ENCODE measurements around the gene MSLN. TPM values are rescaled to one million over a fixed set of nuclear protein-coding genes. Genes with fewer than 3 reads are reported as not detected.
"Not testable (repeated sequence)": the region's sequence is repeated elsewhere in the genome, so short reads cannot be mapped to it uniquely, and the experiment has no call there.

Gene MSLN
- polyA plus RNA-seq = 1 to 10 TPM in 1 of 2 donors, under 1 TPM in 1; 0.87 to 3.7 TPM

DNA sequence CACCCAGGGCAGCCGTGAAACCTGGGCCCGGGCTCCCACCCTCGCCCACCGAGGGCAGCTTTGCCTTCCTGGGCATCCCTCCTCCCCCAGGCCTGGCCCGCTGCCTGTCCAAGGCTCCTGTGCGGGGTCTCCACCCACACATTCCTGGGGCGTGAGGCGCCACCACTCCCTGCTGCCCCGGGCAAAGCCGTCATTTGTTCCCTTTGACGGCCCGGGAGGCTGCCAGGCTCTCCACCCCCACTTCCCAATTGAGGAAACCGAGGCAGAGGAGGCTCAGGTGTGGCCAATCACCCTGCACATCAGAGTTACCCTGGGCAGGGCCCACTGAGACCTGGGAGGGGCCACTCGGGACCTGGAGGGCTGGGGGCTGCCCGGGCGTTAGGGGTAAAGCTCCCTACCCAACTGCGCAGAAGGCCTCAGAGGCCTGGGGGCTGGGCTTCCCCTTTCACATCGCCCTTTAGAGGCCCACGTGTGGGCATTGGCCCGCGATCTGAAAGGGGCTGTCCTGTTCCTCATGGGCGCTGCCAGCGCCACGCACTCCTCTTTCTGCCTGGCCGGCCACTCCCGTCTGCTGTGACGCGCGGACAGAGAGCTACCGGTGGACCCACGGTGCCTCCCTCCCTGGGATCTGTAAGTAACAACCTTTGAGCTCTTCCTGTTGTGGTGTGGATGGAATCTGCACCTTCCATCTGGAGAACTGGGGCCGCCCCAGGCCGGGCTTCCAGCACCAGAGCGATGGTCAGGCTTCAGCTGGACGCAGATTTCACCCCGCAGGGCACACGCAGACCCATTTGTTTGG is at the start of gene MSLN:
Gene MSLN, plus strand, starts transcription at position 190 of the 799 bp plus-strand sequence. CDS start 1,947 bp downstream, outside the sequence.
- Histone ChIP-seq H3K27ac (ENCODE audit: low read depth in 2 of 2, low read length in 1 of 2) (peak within 1 kb of the TSS; percentile 50 to 59), H3K36me3 (ENCODE audit: control insufficient read depth in 2 of 2, insufficient read depth in 2 of 2, low read length in 1 of 2) (no peaks in the 10 kb centered on the region), H3K4me3 (ENCODE audit: low read depth in 1 of 2, low read length in 2 of 2) (no peak within 1 kb of the TSS), H3K27me3 (ENCODE audit: control insufficient read depth in 1 of 2, insufficient read depth in 2 of 2, low read length in 2 of 2) (no peaks in the 10 kb centered on the region), H3K9me3 (ENCODE audit: control insufficient read depth in 2 of 2, insufficient read depth in 1 of 2, low read depth in 1 of 2, low read length in 1 of 2) (no peaks in the 10 kb centered on the region), H3K4me1 (ENCODE audit: control insufficient read depth in 2 of 2, insufficient read depth in 2 of 2, low read length in 1 of 2) (peaks cover 0 to 5% of the 10 kb centered on the region in 2 donors)
- WGBS, 2 donors = 60 to 66% methylated on average over 34 to 37 of the region's 37 CpGs

DNA sequence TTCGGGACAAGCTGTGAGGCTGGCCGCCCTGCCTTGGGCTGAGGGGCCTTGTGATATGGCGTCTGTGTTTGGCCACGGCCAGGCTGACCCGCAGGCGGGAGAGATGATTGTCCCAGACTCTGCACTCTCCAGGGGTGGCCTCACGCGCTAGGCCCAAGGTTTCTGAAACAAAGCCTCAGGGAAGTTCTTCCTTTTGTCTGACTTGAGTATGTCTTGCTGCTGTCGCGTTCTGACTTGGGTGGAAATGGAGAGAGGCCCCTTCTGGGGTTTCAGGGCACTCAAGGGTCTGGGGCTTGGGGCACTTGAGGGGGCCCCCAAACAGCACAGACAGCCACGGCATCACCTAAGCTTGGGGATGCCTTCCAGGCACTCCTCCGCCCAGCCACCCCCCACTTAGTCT is 49.5 kb upstream of the MSLN start:
- Histone ChIP-seq H3K9me3 (ENCODE audit: control insufficient read depth in 2 of 2, insufficient read depth in 1 of 2, low read depth in 1 of 2, low read length in 1 of 2) (no peaks in the 10 kb centered on the region), H3K36me3 (ENCODE audit: control insufficient read depth in 2 of 2, insufficient read depth in 2 of 2, low read length in 1 of 2) (no peaks in the 10 kb centered on the region), H3K27me3 (ENCODE audit: control insufficient read depth in 1 of 2, insufficient read depth in 2 of 2, low read length in 2 of 2) (peaks cover 0 to 11% of the 10 kb centered on the region in 2 donors), H3K4me1 (ENCODE audit: control insufficient read depth in 2 of 2, insufficient read depth in 2 of 2, low read length in 1 of 2) (peaks cover 10 to 29% of the 10 kb centered on the region in 2 donors), H3K4me3 (ENCODE audit: low read depth in 1 of 2, low read length in 2 of 2) (no peak overlapping the region), H3K27ac (ENCODE audit: low read depth in 2 of 2, low read length in 1 of 2) (no peak overlapping the region)
- 53 to 72% methylated on average over 12 of the region's 12 CpGs for WGBS, 2 donors

DNA sequence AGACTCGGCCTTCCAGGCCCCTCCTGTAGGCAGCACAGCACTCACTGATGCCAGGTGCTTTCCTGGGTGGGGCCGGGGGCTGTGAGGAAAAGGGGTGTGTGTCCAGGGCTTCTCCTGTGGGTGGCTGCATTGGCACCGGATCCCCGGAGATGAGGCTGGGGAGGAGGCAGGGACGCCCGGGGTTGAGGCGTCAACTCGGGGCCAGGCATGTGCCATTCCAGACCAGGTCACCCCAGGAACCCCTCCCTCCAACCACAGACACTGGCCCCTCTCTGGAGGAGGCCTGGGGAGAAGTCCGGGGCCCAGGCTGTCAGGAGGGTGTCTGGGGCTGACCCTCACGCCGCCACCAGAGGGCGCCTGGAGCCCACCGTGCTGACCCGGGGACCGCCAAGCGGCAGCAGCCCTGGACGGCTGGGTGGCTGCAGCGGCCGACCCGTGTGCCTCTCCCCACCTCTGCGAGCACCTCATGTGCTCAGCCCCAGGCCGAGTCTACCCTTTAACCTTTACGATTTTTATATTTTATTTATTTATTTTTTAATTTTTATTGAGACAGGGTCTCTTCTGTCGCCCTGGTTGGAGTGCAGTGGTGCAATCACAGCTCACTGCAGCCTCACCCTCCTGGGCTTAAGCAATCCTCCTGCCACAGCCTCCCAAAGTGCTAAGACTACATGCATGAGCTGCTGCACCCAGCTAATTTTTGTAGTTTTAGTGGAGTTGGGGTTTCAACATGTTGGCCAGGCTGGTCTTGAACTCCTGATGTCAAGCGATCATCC is 48.8 kb upstream of the MSLN start:
- H3K4me1 ChIP-seq (ENCODE audit: control insufficient read depth in 2 of 2, insufficient read depth in 2 of 2, low read length in 1 of 2) = peaks cover 9 to 30% of the 10 kb centered on the region in 2 donors
- no peak overlapping the region for H3K27ac ChIP-seq (ENCODE audit: low read depth in 2 of 2, low read length in 1 of 2)
- peaks cover 0 to 11% of the 10 kb centered on the region in 2 donors for H3K27me3 ChIP-seq (ENCODE audit: control insufficient read depth in 1 of 2, insufficient read depth in 2 of 2, low read length in 2 of 2)
- H3K4me3 ChIP-seq (ENCODE audit: low read depth in 1 of 2, low read length in 2 of 2) = no peak overlapping the region
- H3K9me3 ChIP-seq (ENCODE audit: control insufficient read depth in 2 of 2, insufficient read depth in 1 of 2, low read depth in 1 of 2, low read length in 1 of 2) = no peaks in the 10 kb centered on the region
- 8 to 9% methylated on average over 25 of the region's 25 CpGs for WGBS, 2 donors
- H3K36me3 ChIP-seq (ENCODE audit: control insufficient read depth in 2 of 2, insufficient read depth in 2 of 2, low read length in 1 of 2) = no peaks in the 10 kb centered on the region

DNA sequence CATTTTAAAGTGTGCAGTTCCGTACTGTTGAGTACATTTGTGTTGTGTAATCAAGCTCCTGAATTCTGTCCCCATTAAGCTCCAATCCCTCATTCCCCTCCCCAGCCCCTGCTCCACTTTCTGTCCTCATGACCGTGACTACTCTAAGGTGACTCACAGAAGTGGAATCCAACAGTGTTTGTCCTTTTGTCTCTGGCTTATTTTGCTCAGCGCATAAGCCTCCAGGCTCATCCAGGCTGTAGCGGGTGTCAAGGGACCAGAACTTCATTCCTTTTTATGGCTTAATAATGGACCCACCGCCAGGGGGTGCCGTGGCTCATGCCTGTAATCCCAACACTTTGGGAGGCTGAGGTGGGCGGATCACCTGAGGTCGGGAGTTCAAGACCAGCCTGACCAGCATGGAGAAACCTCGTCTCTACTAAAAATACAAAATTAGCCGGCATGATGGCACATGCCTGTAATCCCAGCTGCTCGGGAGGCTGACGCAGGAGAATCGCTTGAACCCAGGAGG is 47.7 kb upstream of the MSLN start:
- not testable (repeated sequence) for H3K27ac ChIP-seq (ENCODE audit: low read depth in 2 of 2, low read length in 1 of 2); H3K36me3 ChIP-seq (ENCODE audit: control insufficient read depth in 2 of 2, insufficient read depth in 2 of 2, low read length in 1 of 2); H3K27me3 ChIP-seq (ENCODE audit: control insufficient read depth in 1 of 2, insufficient read depth in 2 of 2, low read length in 2 of 2); H3K4me3 ChIP-seq (ENCODE audit: low read depth in 1 of 2, low read length in 2 of 2); H3K9me3 ChIP-seq (ENCODE audit: control insufficient read depth in 2 of 2, insufficient read depth in 1 of 2, low read depth in 1 of 2, low read length in 1 of 2)
- peaks cover 6 to 31% of the 10 kb centered on the region in 2 donors for H3K4me1 ChIP-seq (ENCODE audit: control insufficient read depth in 2 of 2, insufficient read depth in 2 of 2, low read length in 1 of 2)
- 30% methylated on average over 13 of the region's 13 CpGs for WGBS, 2 donors

DNA sequence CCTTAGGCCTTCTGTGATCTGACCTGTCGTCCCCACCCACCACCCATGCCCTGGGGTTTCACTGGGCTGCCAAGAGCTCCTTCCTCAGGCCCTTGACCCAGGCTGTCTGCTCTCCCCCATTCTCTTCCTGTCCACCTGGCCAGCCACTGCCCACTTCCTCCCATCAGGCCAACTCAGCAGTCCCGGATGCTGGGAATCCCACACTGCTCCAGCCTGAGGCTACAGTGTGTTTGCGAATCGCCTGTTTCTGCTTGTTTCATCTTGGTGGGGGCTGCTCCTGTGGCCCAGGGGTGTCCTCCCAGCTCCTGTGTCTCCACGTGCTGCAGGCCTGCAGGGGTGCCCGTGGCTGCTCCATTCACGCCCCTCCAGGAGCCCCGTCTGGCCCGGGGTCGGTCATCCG is 46.5 kb upstream of the MSLN start:
- Histone ChIP-seq H3K36me3 (ENCODE audit: control insufficient read depth in 2 of 2, insufficient read depth in 2 of 2, low read length in 1 of 2) (no peaks in the 10 kb centered on the region), H3K4me1 (ENCODE audit: control insufficient read depth in 2 of 2, insufficient read depth in 2 of 2, low read length in 1 of 2) (peaks cover 3 to 26% of the 10 kb centered on the region in 2 donors), H3K27me3 (ENCODE audit: control insufficient read depth in 1 of 2, insufficient read depth in 2 of 2, low read length in 2 of 2) (peaks cover 0 to 8% of the 10 kb centered on the region in 2 donors), H3K27ac (ENCODE audit: low read depth in 2 of 2, low read length in 1 of 2) (no peak overlapping the region), H3K4me3 (ENCODE audit: low read depth in 1 of 2, low read length in 2 of 2) (no peak overlapping the region), H3K9me3 (ENCODE audit: control insufficient read depth in 2 of 2, insufficient read depth in 1 of 2, low read depth in 1 of 2, low read length in 1 of 2) (no peaks in the 10 kb centered on the region)
- 55 to 61% methylated on average over 11 of the region's 11 CpGs for WGBS, 2 donors

DNA sequence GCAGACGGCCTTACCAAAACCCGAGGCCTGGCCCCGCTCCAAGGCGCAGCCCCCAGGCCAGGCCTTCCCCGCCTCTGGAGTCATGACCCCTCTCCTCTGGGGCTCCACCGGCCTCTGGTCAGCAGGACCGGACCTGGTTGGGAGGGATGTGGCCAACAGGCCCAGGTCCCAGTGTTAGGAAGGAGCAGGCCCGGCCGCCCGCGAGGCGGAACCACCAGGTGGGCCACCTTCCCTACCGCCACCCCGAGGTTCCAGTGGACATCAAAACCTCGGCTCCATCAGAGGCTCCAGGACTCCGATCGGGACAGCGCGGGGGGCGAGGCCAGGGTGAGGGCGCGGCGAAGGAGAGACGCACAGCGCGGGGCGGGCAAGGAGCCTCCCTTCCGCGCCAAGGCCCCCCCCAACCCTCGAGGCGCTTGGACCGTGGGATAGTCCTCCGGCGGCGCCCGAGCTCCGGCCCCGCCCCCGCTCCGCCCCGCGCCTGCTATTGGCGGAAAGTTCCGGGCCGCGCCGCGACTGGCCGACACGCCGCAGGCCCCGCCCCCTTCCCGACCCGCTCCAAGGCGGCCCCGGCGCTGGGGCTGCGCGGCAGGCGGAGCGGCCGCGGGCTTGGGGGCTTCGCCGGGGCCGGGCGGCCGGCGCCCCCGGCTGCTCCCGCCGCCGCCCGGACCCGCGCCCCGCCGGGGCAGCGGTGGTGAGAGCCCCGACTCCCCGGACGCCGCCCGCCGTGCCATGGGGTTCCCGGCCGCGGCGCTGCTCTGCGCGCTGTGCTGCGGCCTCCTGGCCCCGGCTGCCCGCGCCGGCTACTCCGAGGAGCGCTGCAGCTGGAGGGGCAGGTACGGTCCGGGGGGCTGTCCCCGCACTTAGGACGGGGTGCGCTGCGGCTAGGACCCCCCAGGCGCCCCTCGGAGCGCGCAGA is 45.7 kb upstream of the MSLN start, which contains the start of gene METRN:
Gene METRN, plus strand, starts transcription at position 561 of the 919 bp plus-strand sequence. Its CDS starts 172 bp downstream, at position 733.
- H3K36me3 ChIP-seq (ENCODE audit: control insufficient read depth in 2 of 2, insufficient read depth in 2 of 2, low read length in 1 of 2) = no peaks in the 10 kb centered on the region
- H3K9me3 ChIP-seq (ENCODE audit: control insufficient read depth in 2 of 2, insufficient read depth in 1 of 2, low read depth in 1 of 2, low read length in 1 of 2) = no peaks in the 10 kb centered on the region
- H3K27me3 ChIP-seq (ENCODE audit: control insufficient read depth in 1 of 2, insufficient read depth in 2 of 2, low read length in 2 of 2) = peaks cover 0 to 3% of the 10 kb centered on the region in 2 donors
- H3K27ac ChIP-seq (ENCODE audit: low read depth in 2 of 2, low read length in 1 of 2) = peak within 1 kb of the TSS in 1 of 2 donors; percentile 6
- peak within 1 kb of the TSS; percentile 54 to 58 for H3K4me3 ChIP-seq (ENCODE audit: low read depth in 1 of 2, low read length in 2 of 2)
- 5 to 6% methylated on average over 68 to 108 of the region's 108 CpGs for WGBS, 2 donors
- H3K4me1 ChIP-seq (ENCODE audit: control insufficient read depth in 2 of 2, insufficient read depth in 2 of 2, low read length in 1 of 2) = peaks cover 3 to 27% of the 10 kb centered on the region in 2 donors

DNA sequence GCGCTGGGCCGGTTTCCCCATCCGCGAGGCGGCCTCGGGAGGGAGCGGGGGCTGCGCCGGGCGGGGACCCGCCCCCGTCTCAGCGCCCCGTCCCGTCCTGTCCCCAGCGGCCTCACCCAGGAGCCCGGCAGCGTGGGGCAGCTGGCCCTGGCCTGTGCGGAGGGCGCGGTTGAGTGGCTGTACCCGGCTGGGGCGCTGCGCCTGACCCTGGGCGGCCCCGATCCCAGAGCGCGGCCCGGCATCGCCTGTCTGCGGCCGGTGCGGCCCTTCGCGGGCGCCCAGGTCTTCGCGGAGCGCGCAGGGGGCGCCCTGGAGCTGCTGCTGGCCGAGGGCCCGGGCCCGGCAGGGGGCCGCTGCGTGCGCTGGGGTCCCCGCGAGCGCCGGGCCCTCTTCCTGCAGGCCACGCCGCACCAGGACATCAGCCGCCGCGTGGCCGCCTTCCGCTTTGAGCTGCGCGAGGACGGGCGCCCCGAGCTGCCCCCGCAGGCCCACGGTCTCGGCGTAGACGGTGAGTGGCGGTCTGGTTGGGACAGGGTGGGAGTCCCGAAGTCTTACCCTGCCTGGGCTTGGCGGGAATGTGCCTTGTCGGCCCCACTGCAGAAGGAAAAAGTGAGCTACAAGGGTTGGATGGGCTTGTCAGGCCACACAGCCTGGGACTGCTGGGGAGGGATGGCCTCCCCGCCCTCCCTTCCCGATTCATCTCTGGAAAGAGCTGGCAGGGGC is 44.9 kb upstream of the MSLN start:
- H3K9me3 ChIP-seq (ENCODE audit: control insufficient read depth in 2 of 2, insufficient read depth in 1 of 2, low read depth in 1 of 2, low read length in 1 of 2) = no peaks in the 10 kb centered on the region
- H3K4me1 ChIP-seq (ENCODE audit: control insufficient read depth in 2 of 2, insufficient read depth in 2 of 2, low read length in 1 of 2) = peaks cover 6 to 32% of the 10 kb centered on the region in 2 donors
- no peaks in the 10 kb centered on the region for H3K36me3 ChIP-seq (ENCODE audit: control insufficient read depth in 2 of 2, insufficient read depth in 2 of 2, low read length in 1 of 2)
- peak overlapping the region; percentile 54 to 58 for H3K4me3 ChIP-seq (ENCODE audit: low read depth in 1 of 2, low read length in 2 of 2)
- WGBS, 2 donors = 2% methylated on average over 36 to 74 of the region's 74 CpGs
- no peak overlapping the region for H3K27ac ChIP-seq (ENCODE audit: low read depth in 2 of 2, low read length in 1 of 2)
- H3K27me3 ChIP-seq (ENCODE audit: control insufficient read depth in 1 of 2, insufficient read depth in 2 of 2, low read length in 2 of 2) = peaks cover 0 to 3% of the 10 kb centered on the region in 2 donors

DNA sequence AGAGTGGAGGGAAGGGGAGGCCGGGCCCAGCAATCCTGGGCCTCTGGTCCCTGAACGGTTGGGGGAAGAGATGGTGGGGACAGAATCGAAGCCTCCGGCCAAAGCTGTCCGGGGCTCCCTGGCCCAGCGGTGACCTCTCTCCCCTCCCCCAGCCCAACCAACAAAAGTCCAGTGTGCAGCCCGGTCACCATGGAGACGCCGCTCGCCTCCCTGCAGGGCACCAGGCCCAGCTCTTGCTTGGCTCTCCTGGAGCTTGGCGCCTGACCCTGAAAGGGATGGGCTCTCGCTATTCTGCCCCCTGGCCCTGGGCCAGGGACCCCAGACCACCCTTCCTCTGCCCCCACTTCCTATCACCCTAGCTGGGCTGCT is 44.4 kb upstream of the MSLN start:
- H3K27me3 ChIP-seq (ENCODE audit: control insufficient read depth in 1 of 2, insufficient read depth in 2 of 2, low read length in 2 of 2) = peaks cover 0 to 3% of the 10 kb centered on the region in 2 donors
- 24 to 25% methylated on average over 12 of the region's 12 CpGs for WGBS, 2 donors
- H3K27ac ChIP-seq (ENCODE audit: low read depth in 2 of 2, low read length in 1 of 2) = no peak overlapping the region
- peak overlapping the region; percentile 54 to 58 for H3K4me3 ChIP-seq (ENCODE audit: low read depth in 1 of 2, low read length in 2 of 2)
- H3K36me3 ChIP-seq (ENCODE audit: control insufficient read depth in 2 of 2, insufficient read depth in 2 of 2, low read length in 1 of 2) = no peaks in the 10 kb centered on the region
- H3K9me3 ChIP-seq (ENCODE audit: control insufficient read depth in 2 of 2, insufficient read depth in 1 of 2, low read depth in 1 of 2, low read length in 1 of 2) = no peaks in the 10 kb centered on the region
- peaks cover 6 to 29% of the 10 kb centered on the region in 2 donors for H3K4me1 ChIP-seq (ENCODE audit: control insufficient read depth in 2 of 2, insufficient read depth in 2 of 2, low read length in 1 of 2)
